Measurements from ENCODE around the gene RIT2. TPM values are rescaled to one million over a fixed set of nuclear protein-coding genes. Genes with fewer than 3 reads are reported as not detected.

The RIT2 gene
- total RNA-seq, result not detected
- long read RNA-seq, result 0 reads

GRCh38 chr18:43115076-43115921 is at the start of gene RIT2:
RIT2 (minus strand) TSS chr18:43115685.
- ATAC-seq (no peak), DNase-seq (no peak)
- intact Hi-C loops (cut with micrococcal nuclease), result no loop called here

GRCh38 chr18:43161528-43161927 is 46.0 kb upstream of the RIT2 start:
- ATAC-seq (no peak), DNase-seq (no peak)
- intact Hi-C loops (cut with micrococcal nuclease), result no loop called here

- intact Hi-C loops (cut with micrococcal nuclease), result no loop called here
- no peak for ATAC-seq
These were observed 45.0 kb upstream of the RIT2 start for GRCh38 chr18:43160509-43160908.

GRCh38 chr18:43159926-43160325 is 44.4 kb upstream of the RIT2 start:
- DNase-seq, result no peak
- ATAC-seq, result no peak
- intact Hi-C loops (cut with micrococcal nuclease), result no loop called here

More at GRCh38 chr18:43160509-43160908, 45.0 kb upstream of the RIT2 start:
- no peak for DNase-seq

- no peak for ATAC-seq
- intact Hi-C loops (cut with micrococcal nuclease), result no loop called here
- DNase-seq, result no peak
These were observed 43.7 kb upstream of the RIT2 start for GRCh38 chr18:43159086-43159770.

GRCh38 chr18:43158381-43158780 is 42.9 kb upstream of the RIT2 start:
- ATAC-seq, result no peak
- DNase-seq, result no peak
- intact Hi-C loops (cut with micrococcal nuclease), result no loop called here

- no peak for ATAC-seq
- intact Hi-C loops (cut with micrococcal nuclease), result no loop called here
- no peak for DNase-seq
These were observed 40.4 kb upstream of the RIT2 start for GRCh38 chr18:43155842-43156241.

GRCh38 chr18:43148231-43148630 is 32.7 kb upstream of the RIT2 start:
- no peak for ATAC-seq
- DNase-seq, result no peak
- intact Hi-C loops (cut with micrococcal nuclease), result no loop called here

- intact Hi-C loops (cut with micrococcal nuclease), result no loop called here
- ATAC-seq, result no peak
- DNase-seq, result no peak
These were observed 25.7 kb upstream of the RIT2 start for GRCh38 chr18:43141208-43141607.

- peak; percentile 21 for DNase-seq
- intact Hi-C loops (cut with micrococcal nuclease), result no loop called here
- no peak for ATAC-seq
These were observed 23.9 kb upstream of the RIT2 start for GRCh38 chr18:43139288-43139946.

GRCh38 chr18:43134876-43135275 is 19.4 kb upstream of the RIT2 start:
- intact Hi-C loops (cut with micrococcal nuclease), result no loop called here
- DNase-seq (no peak), ATAC-seq (no peak)

GRCh38 chr18:43130716-43131260 is 15.3 kb upstream of the RIT2 start:
- intact Hi-C loops (cut with micrococcal nuclease), result no loop called here
- no peak for ATAC-seq
- DNase-seq, result no peak

GRCh38 chr18:43129946-43130524 is 14.6 kb upstream of the RIT2 start:
- DNase-seq, result no peak
- intact Hi-C loops (cut with micrococcal nuclease), result no loop called here

GRCh38 chr18:43125471-43125870 is 10.0 kb upstream of the RIT2 start:
- no peak for ATAC-seq
- no peak for DNase-seq
- intact Hi-C loops (cut with micrococcal nuclease), result no loop called here

More at GRCh38 chr18:43129946-43130524, 14.6 kb upstream of the RIT2 start:
- no peak for ATAC-seq

GRCh38 chr18:43122955-43123354 is 7.5 kb upstream of the RIT2 start:
- DNase-seq (no peak), ATAC-seq (no peak)
- intact Hi-C loops (cut with micrococcal nuclease), result no loop called here

GRCh38 chr18:43116699-43117294 is 1.3 kb upstream of the RIT2 start:
- no peak for DNase-seq
- no peak for ATAC-seq
- intact Hi-C loops (cut with micrococcal nuclease), result no loop called here

GRCh38 chr18:43113220-43113895 is 2.1 kb downstream of the RIT2 start:
- no peak for DNase-seq
- no peak for ATAC-seq
- intact Hi-C loops (cut with micrococcal nuclease), result no loop called here

- intact Hi-C loops (cut with micrococcal nuclease), result no loop called here
- ATAC-seq, result no peak
- no peak for DNase-seq
These were observed 6.6 kb downstream of the RIT2 start for GRCh38 chr18:43108882-43109281.

- no peak for DNase-seq
- intact Hi-C loops (cut with micrococcal nuclease), result no loop called here
- no peak for ATAC-seq
These were observed 7.0 kb downstream of the RIT2 start for GRCh38 chr18:43108469-43108868.

Measured in left ventricle myocardium superior (tissue), 1 donor.